Body of pancreas (tissue), 4 donors: ENCODE results near the gene PPP2R5B. TPM values are rescaled to one million over a fixed set of nuclear protein-coding genes. Genes with fewer than 3 reads are reported as not detected.

Source experiments
- ATAC-seq: fragments of 150-250 bp; one replicate; pipeline ENCODE4 v1.9.1; 2016
- DNase-seq, 4 donors: peaks; one replicate each; pipeline ENCODE4 v3.0.0-alpha.2; 2019
- H3K27ac ChIP-seq, 4 donors: fragments of 200-600 bp; sonication (generic); 1 replicate in 3 of 4; 2 replicates in 1 of 4; pipeline versions ENCODE4 v1.5.1 to v1.6.1; 2016 to 2019; ENCODE audit warnings: mild to moderate bottlenecking in 1 of 4, mixed read lengths in 1 of 4, moderate library complexity in 1 of 4
- H3K27me3 ChIP-seq, 2 donors: fragments of 200-600 bp; sonication (generic); one replicate each; pipeline ENCODE4 v1.6.0; 2016; ENCODE audit warnings: mild to moderate bottlenecking in 1 of 2
- H3K36me3 ChIP-seq, 2 donors: fragments of 200-600 bp; sonication (generic); replicated peaks in 1 of 2; 2 replicates each; pipeline ENCODE4 v1.5.1; 2016; ENCODE audit warnings: low read depth in 2 of 2; ENCODE audit not compliant: insufficient read depth in 1 of 2
- H3K4me1 ChIP-seq: fragments of 200-600 bp; sonication (generic); one replicate; pipeline ENCODE4 v1.6.0; 2016
- H3K4me3 ChIP-seq, 2 donors: fragments of 200-600 bp; sonication (generic); 1 replicate in 1 of 2; 2 replicates in 1 of 2; pipeline ENCODE4 v1.5.1; 2016 to 2019
- H3K9me3 ChIP-seq, 3 donors: fragments of 200-600 bp; sonication (generic); 1 replicate in 2 of 3; 2 replicates in 1 of 3; pipeline ENCODE4 v1.5.1; 2016
- POLR2A ChIP-seq, 3 donors: fragments of 450-650 bp; IDR thresholded peaks; one replicate each; pipeline ENCODE4 v1.6.1; 2016; ENCODE audit warnings: antibody characterized with exemption in 3 of 3, mild to moderate bottlenecking in 2 of 3
- WGBS, 2 donors: methylation state at CpG; one replicate each; pipeline ENCODE4 v1.1.5; 2017; 5-methylcytosine and 5-hydroxymethylcytosine counted together
- intact Hi-C: fragments of 100-400 bp; cut with DNase I; formaldehyde crosslinking; loops from one replicate; pipeline ENCODE4 v1.15.1; 2023
- total RNA-seq, 2 donors: library from RNA; depleted of rRNA; stranded (reverse); fragments of >200 nt; gene quantifications; one replicate each; pipeline ENCODE4 v1.1.0, GENCODE V29; 2016
- TF ChIP-seq, protein P1 (sequence below), 7 experiments: fragments of 450-650 bp in 4 of 7; fragments of 200-600 bp in 3 of 7; sonication (generic) in 3 of 7; IDR thresholded peaks; one replicate each; pipeline ENCODE4 v1.5.1; 2016 to 2019; ENCODE audit warnings: antibody characterized with exemption in 7 of 7

The PPP2R5B gene
- total RNA-seq, 2 donors from 2014 or later, result 12.7 to 35.6 TPM

DNA sequence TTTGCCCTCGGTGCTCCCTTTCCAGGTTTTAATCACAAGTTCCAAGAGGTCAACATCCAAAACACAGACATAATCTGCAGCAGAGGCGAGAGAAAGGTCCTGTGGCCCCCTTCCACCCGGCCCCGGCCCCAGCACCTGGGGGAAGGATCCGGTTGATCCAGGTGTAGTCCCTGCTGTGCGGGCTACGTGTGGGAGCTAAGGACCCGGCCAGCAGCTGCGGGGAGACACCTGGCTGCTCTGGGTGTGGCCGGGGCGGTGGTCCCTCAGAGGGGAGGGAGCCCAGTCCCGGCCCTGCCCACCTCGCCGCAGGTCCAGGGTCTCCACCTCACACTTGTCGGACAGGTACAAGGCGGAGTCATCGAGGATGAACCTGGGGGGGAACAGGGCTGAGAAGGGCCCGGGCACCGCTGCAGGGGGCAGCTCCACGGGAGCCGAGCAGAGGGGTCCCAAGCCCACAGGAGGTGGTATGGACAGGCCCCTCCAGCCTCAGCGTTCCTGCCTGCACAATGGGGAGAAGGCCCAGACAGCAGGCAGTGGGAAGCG, 21.1 kb upstream of the PPP2R5B start:
- H3K36me3 ChIP-seq, result peaks cover 3 to 40% of the 10 kb centered on the region in 2 donors

DNA sequence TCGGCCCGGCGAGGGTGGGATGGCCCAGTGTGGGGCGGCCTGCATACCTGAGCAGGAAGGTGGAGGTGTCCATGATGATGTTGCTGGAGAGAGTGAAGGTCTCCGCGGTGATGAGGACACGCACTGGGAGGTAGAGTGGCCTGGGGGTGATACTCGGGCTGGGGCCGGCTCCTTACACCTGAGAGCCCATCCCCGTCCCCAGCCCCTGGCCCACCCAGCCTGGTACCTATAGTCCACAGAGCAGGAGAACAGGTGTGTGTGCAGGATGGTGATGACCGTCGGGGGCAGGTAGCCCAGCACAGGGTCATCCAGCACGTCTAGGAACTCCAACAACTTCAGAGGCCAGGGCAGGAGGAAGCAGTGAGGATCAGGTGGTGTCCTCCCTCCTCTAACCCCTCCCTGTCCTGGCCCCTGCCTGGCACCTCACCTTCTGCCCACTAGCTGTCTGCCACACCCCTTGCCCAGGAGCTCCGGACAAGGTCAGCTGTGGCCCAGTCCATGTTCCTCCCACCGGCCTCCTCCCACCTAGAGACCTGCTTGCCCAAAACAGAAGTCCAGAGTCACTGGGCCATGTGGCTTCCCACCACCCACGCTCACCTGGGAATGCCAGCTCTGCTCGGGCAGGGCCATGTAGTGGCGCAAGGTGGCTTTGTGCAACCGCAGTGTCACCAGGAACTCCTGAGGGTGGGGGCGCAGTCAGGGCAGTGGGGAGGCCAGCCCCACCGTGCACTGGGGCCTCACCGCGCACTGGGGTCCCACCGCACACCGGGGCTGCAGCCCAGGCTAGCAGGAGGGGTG, 18.8 kb upstream of the PPP2R5B start:
- DNase-seq (no peak), ATAC-seq (no peak)
- Histone ChIP-seq H3K9me3 (no peaks in the 10 kb centered on the region), H3K36me3 (peaks cover 3 to 47% of the 10 kb centered on the region in 2 donors), H3K27ac (no peak overlapping the region), H3K27me3 (no peaks in the 10 kb centered on the region), H3K4me1 (no peaks in the 10 kb centered on the region), H3K4me3 (no peak overlapping the region)
- no peak for TF ChIP-seq POLR2A (IDR thresholded peaks at IDR 0.05)
- TF ChIP-seq, protein P1, sequence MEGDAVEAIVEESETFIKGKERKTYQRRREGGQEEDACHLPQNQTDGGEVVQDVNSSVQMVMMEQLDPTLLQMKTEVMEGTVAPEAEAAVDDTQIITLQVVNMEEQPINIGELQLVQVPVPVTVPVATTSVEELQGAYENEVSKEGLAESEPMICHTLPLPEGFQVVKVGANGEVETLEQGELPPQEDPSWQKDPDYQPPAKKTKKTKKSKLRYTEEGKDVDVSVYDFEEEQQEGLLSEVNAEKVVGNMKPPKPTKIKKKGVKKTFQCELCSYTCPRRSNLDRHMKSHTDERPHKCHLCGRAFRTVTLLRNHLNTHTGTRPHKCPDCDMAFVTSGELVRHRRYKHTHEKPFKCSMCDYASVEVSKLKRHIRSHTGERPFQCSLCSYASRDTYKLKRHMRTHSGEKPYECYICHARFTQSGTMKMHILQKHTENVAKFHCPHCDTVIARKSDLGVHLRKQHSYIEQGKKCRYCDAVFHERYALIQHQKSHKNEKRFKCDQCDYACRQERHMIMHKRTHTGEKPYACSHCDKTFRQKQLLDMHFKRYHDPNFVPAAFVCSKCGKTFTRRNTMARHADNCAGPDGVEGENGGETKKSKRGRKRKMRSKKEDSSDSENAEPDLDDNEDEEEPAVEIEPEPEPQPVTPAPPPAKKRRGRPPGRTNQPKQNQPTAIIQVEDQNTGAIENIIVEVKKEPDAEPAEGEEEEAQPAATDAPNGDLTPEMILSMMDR (IDR thresholded peaks at IDR 0.05), result no peak
- intact Hi-C loops, result loop anchor here (10.0 kb wide), 1 partner anchor 99 kb away; no protein-coding TSS in a partner anchor
- WGBS, 2 donors, result 90 to 94% methylated on average over 6 to 25 of the region's 25 CpGs

More for the DNA sequence above, 21.1 kb upstream of the PPP2R5B start:
- ATAC-seq, result no peak
- Histone ChIP-seq H3K4me3 (no peak overlapping the region), H3K4me1 (no peaks in the 10 kb centered on the region), H3K27ac (no peak overlapping the region), H3K9me3 (no peaks in the 10 kb centered on the region), H3K27me3 (no peaks in the 10 kb centered on the region)
- intact Hi-C loops, result loop anchor here (10.0 kb wide), 1 partner anchor 101 kb away; no protein-coding TSS in a partner anchor
- 89 to 95% methylated on average over 14 to 18 of the region's 23 CpGs for WGBS, 2 donors
- TF ChIP-seq, protein P1 (IDR thresholded peaks at IDR 0.05), result no peak
- TF ChIP-seq POLR2A (IDR thresholded peaks at IDR 0.05), result no peak
- no peak for DNase-seq

DNA sequence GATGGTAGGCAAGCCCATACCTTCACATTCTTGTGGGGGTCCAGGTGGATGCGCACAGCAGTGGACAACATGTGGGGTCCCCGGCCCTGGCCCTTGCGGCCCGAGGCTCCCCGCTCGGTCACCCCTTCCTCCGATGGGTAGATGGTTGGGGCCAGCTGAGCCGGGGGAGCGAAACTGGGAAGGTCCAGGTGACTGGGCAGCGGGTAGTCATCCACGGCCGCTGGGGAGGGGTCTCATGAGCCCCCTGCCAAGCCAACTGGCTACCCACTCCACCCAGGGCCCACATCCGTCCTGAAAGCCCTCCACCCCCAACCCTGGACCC, 18.2 kb upstream of the PPP2R5B start:
- H3K4me1 ChIP-seq, result no peaks in the 10 kb centered on the region
- DNase-seq, result no peak
- 98 to 100% methylated on average over 2 to 13 of the region's 13 CpGs for WGBS, 2 donors
- no peak for ATAC-seq
- no peaks in the 10 kb centered on the region for H3K27me3 ChIP-seq
- TF ChIP-seq, protein P1 (IDR thresholded peaks at IDR 0.05), result no peak
- no peak for TF ChIP-seq POLR2A (IDR thresholded peaks at IDR 0.05)
- no peak overlapping the region for H3K27ac ChIP-seq
- H3K9me3 ChIP-seq, result no peaks in the 10 kb centered on the region
- no peak overlapping the region for H3K4me3 ChIP-seq
- intact Hi-C loops, result loop anchor here (10.0 kb wide), 1 partner anchor 99 kb away; no protein-coding TSS in a partner anchor
- peaks cover 3 to 51% of the 10 kb centered on the region in 2 donors for H3K36me3 ChIP-seq

DNA sequence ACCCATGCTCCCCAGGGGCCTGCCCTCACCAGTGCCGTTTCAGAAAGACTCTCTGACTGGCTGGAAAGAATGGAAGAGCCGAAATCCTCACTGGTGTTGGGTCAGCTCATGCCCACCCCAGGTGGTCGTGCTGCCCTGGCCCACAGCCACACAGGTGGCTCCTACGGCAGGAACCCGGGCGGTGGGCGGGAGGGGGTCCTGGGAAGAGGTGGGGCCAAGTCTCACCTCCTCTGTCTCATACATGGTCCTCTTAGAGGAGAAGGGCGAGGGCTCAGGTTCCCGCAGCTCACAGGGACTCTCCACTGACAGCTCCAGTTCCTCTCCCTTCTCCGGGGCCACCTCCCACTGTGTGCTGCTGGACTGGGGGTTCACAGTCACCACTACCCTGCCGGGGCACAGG, 15.7 kb upstream of the PPP2R5B start:
- WGBS, 2 donors, result 79 to 84% methylated on average over 7 to 9 of the region's 11 CpGs
- no peaks in the 10 kb centered on the region for H3K9me3 ChIP-seq
- ATAC-seq (no peak), DNase-seq (no peak)
- H3K27ac ChIP-seq, result no peak overlapping the region
- no peak for TF ChIP-seq POLR2A (IDR thresholded peaks at IDR 0.05)
- TF ChIP-seq, protein P1 (IDR thresholded peaks at IDR 0.05), result no peak
- intact Hi-C loops, result loop anchor here (10.0 kb wide), 1 partner anchor 96 kb away; no protein-coding TSS in a partner anchor
- H3K36me3 ChIP-seq, result peaks cover 0 to 43% of the 10 kb centered on the region in 2 donors
- no peaks in the 10 kb centered on the region for H3K27me3 ChIP-seq
- no peaks in the 10 kb centered on the region for H3K4me1 ChIP-seq
- H3K4me3 ChIP-seq, result no peak overlapping the region
